TTC549 (cell line): ENCODE results near the gene PRR19.
"Not testable (repeated sequence)": the region's sequence is repeated elsewhere in the genome, so short reads cannot be mapped to it uniquely, and the experiment has no call there.

Source experiments
- FAIRE-seq: peaks from 2 replicates; lab custom pipeline; 2012; peaks lifted over from hg19 to GRCh38; lab: Jason Lieb, UNC

Gene PRR19

GRCh38 chr19:42301646-42302203 is at the start of gene PRR19:
TSS of gene PRR19 (plus strand) at chr19:42302132. CDS start at chr19:42309585, 7,453 bp downstream.
- FAIRE-seq = no peak

- FAIRE-seq = no peak
Observed at GRCh38 chr19:42252365-42253244, 49.3 kb upstream of the PRR19 start.

- FAIRE-seq = no peak
Observed at GRCh38 chr19:42253245-42254088, 48.5 kb upstream of the PRR19 start.

GRCh38 chr19:42254089-42254849 is 47.7 kb upstream of the PRR19 start:
- no peak for FAIRE-seq

GRCh38 chr19:42254850-42255765 is 46.8 kb upstream of the PRR19 start, which contains the start of gene ERF:
TSS of gene ERF (minus strand) at chr19:42255128. CDS start at chr19:42254999, 129 bp downstream.
- no peak for FAIRE-seq

- FAIRE-seq = no peak
Observed at GRCh38 chr19:42255766-42256745, 45.9 kb upstream of the PRR19 start.

GRCh38 chr19:42257842-42258241 is 44.1 kb upstream of the PRR19 start:
- FAIRE-seq = not testable (repeated sequence)

- FAIRE-seq = no peak
Observed at GRCh38 chr19:42261763-42262162, 40.2 kb upstream of the PRR19 start.

- FAIRE-seq = not testable (repeated sequence)
Observed at GRCh38 chr19:42266105-42266504, 35.8 kb upstream of the PRR19 start.

GRCh38 chr19:42266928-42267603 is 34.9 kb upstream of the PRR19 start:
- not testable (repeated sequence) for FAIRE-seq

GRCh38 chr19:42267644-42268141 is 34.2 kb upstream of the PRR19 start:
- no peak for FAIRE-seq

- peak; percentile 92 for FAIRE-seq
Observed at GRCh38 chr19:42268142-42268703, 33.7 kb upstream of the PRR19 start.

GRCh38 chr19:42268704-42269477 is 33.0 kb upstream of the PRR19 start, which contains the start of gene CIC:
TSS of gene CIC (plus strand) at chr19:42269252. CDS start at chr19:42271784, 2,532 bp downstream.
- FAIRE-seq = peak; percentile 97

- FAIRE-seq = no peak
Observed at GRCh38 chr19:42269478-42270345, 32.2 kb upstream of the PRR19 start.

- FAIRE-seq = no peak
Observed at GRCh38 chr19:42270346-42271044, 31.4 kb upstream of the PRR19 start.

- no peak for FAIRE-seq
Observed at GRCh38 chr19:42271045-42271419, 30.9 kb upstream of the PRR19 start.
